Colonic mucosa (tissue), 4 donors: ENCODE results near the gene TMPRSS6. TPM values are rescaled to one million over a fixed set of nuclear protein-coding genes. Genes with fewer than 3 reads are reported as not detected.

ENCODE experiments used
- DNase-seq: peaks from one replicate; pipeline ENCODE4 v3.0.0-alpha.2; 2020
- H3K27ac ChIP-seq: fragments of 200-600 bp; one replicate; pipeline ENCODE4 v1.8.0; 2021
- H3K27me3 ChIP-seq: fragments of 200-600 bp; one replicate; pipeline ENCODE4 v1.8.0; 2021
- H3K36me3 ChIP-seq: fragments of 200-600 bp; one replicate; pipeline ENCODE4 v1.8.0; 2021
- H3K4me1 ChIP-seq: fragments of 200-600 bp; one replicate; pipeline ENCODE4 v1.8.0; 2021; ENCODE audit warnings: mild to moderate bottlenecking
- H3K4me3 ChIP-seq: fragments of 200-600 bp; one replicate; pipeline ENCODE4 v1.8.0; 2021
- H3K9ac ChIP-seq, 2 donors: one replicate each; pipeline ENCODE4 v1.7.0; 2013; ENCODE audit warnings: control low read depth in 2 of 2, low read depth in 2 of 2, low read length in 2 of 2
- H3K9me3 ChIP-seq: fragments of 200-600 bp; one replicate; pipeline ENCODE4 v1.8.0; 2021
- CTCF ChIP-seq: fragments of 200-600 bp; IDR thresholded peaks from one replicate; pipeline ENCODE4 v1.8.0; 2022; ENCODE audit warnings: antibody characterized with exemption, mild to moderate bottlenecking
- intact Hi-C: fragments of 100-400 bp; cut with DNase I; formaldehyde crosslinking; loops from one replicate; pipeline ENCODE4 v1.14.1; 2022
- total RNA-seq, 2 donors: library from RNA; stranded (reverse); fragmentation: NEBNext Ultra II Directional in 1 of 2; extraction: Animal tissue kit (Norgen Biotek cat#: 25700) in 1 of 2; gene quantifications; one replicate each; pipeline ENCODE4 v1.2.1, GENCODE V29; 2021
- donor health status: healthy.
- donor health status: DM: no; HTN: no; CAD: no.
- donor health status: DM: no; HTN: no; CAD: no.

The TMPRSS6 gene
- total RNA-seq, 2 donors from 2014 or later = 0.10 to 1.5 TPM

- Histone ChIP-seq H3K36me3 (no peaks in the 10 kb centered on the region), H3K9me3 (no peaks in the 10 kb centered on the region), H3K27me3 (no peaks in the 10 kb centered on the region), H3K27ac (no peak overlapping the region), H3K4me1 (no peaks in the 10 kb centered on the region), H3K9ac (no peak overlapping the region), H3K4me3 (no peak overlapping the region)
- intact Hi-C loops = no loop called here
- no peak for DNase-seq
- no peak for TF ChIP-seq CTCF
Observed at GRCh38 chr22:37139762-37140161, 30.2 kb upstream of the TMPRSS6 start.

- Histone ChIP-seq H3K9me3 (no peaks in the 10 kb centered on the region), H3K4me1 (no peaks in the 10 kb centered on the region), H3K4me3 (no peak overlapping the region), H3K9ac (no peak overlapping the region), H3K27ac (no peak overlapping the region), H3K36me3 (no peaks in the 10 kb centered on the region), H3K27me3 (no peaks in the 10 kb centered on the region)
- intact Hi-C loops = no loop called here
- no peak for DNase-seq
- no peak for TF ChIP-seq CTCF
Observed at GRCh38 chr22:37138849-37139561, 29.5 kb upstream of the TMPRSS6 start.

GRCh38 chr22:37137903-37138665, 28.6 kb upstream of the TMPRSS6 start:
- TF ChIP-seq CTCF = no peak
- Histone ChIP-seq H3K9ac (no peak overlapping the region), H3K4me1 (no peaks in the 10 kb centered on the region), H3K27ac (no peak overlapping the region), H3K36me3 (no peaks in the 10 kb centered on the region), H3K9me3 (no peaks in the 10 kb centered on the region), H3K4me3 (no peak overlapping the region), H3K27me3 (no peaks in the 10 kb centered on the region)
- DNase-seq = no peak
- intact Hi-C loops = no loop called here

GRCh38 chr22:37137131-37137530, 27.6 kb upstream of the TMPRSS6 start:
- Histone ChIP-seq H3K4me3 (no peak overlapping the region), H3K27ac (no peak overlapping the region), H3K9me3 (no peaks in the 10 kb centered on the region), H3K27me3 (no peaks in the 10 kb centered on the region), H3K4me1 (no peaks in the 10 kb centered on the region), H3K36me3 (no peaks in the 10 kb centered on the region), H3K9ac (no peak overlapping the region)
- intact Hi-C loops = no loop called here
- TF ChIP-seq CTCF = no peak
- DNase-seq = no peak

GRCh38 chr22:37135023-37135422, 25.5 kb upstream of the TMPRSS6 start:
- H3K36me3 ChIP-seq = no peaks in the 10 kb centered on the region

More at GRCh38 chr22:37135023-37135422, 25.5 kb upstream of the TMPRSS6 start:
- no peak for DNase-seq
- no peak for TF ChIP-seq CTCF
- no peaks in the 10 kb centered on the region for H3K9me3 ChIP-seq
- H3K27ac ChIP-seq = no peak overlapping the region
- no peak overlapping the region for H3K9ac ChIP-seq
- no peak overlapping the region for H3K4me3 ChIP-seq
- H3K4me1 ChIP-seq = no peaks in the 10 kb centered on the region
- no peaks in the 10 kb centered on the region for H3K27me3 ChIP-seq
- intact Hi-C loops = no loop called here
